T-helper 2 cell treated with Interferon-gamma antibody and Interleukin-4, amounts not matched to agents 5 μg/mL and 100 μg/mL, for 36 hours (primary cell): Measurements from ENCODE around the gene HASPIN.
A peak's percentile ranks its signal among the peaks of the same experiment; 100 is the strongest.
"Not testable (repeated sequence)": the region's sequence is repeated elsewhere in the genome, so short reads cannot be mapped to it uniquely, and the experiment has no call there.

Experiments used
- DNase-seq: peaks from one replicate; pipeline ENCODE4 v3.0.0; 2021; ENCODE audit warnings: low spot score
- H3K27ac Mint-ChIP-seq: one replicate; pipeline ENCODE4 v1.8.0; 2021; ENCODE audit warnings: mild to moderate bottlenecking, mixed read lengths
- H3K27me3 Mint-ChIP-seq: one replicate; pipeline ENCODE4 v1.8.0; 2021; ENCODE audit warnings: low read depth, mixed read lengths
- H3K36me3 Mint-ChIP-seq: one replicate; pipeline ENCODE4 v1.8.0; 2021; ENCODE audit warnings: low read depth, mixed read lengths
- H3K4me1 Mint-ChIP-seq: one replicate; pipeline ENCODE4 v1.8.0; 2021; ENCODE audit warnings: low read depth, mixed read lengths
- H3K4me3 Mint-ChIP-seq: one replicate; pipeline ENCODE4 v1.8.0; 2022; ENCODE audit warnings: mild to moderate bottlenecking, moderate library complexity, mixed read lengths
- H3K9me3 Mint-ChIP-seq: one replicate; pipeline ENCODE4 v1.8.0; 2021; ENCODE audit warnings: mixed read lengths

Gene HASPIN

DNA sequence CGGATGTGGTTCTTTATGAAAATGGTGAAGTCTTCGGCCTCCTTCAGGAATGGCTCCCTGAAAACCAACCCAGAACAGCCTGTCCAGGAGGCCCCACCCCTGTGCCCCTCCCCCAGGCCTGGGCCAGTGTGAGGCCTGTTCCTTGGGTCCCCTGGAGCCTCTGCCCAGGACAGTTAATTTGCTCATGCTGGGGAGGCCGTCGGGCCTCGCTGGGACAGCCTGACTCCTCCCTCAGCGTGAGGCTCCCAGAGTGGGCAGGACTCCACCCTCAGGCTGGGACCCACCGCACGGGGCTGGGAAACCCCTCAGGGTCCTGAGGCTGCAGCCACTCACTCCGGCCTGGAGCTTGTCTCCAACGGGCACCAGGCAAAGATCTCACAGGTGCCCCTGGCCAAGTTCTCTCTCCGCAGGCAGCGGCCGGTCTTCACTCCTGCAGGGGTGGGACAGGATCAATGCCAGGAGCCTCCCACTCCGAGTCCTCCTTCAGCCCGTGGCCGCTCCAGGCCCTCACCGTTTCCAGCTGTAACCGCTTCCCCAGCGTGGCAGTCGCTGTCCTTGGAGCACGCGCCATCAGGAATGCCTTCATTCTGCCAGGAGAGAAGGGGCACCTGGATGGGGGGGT is 33.5 kb upstream of the HASPIN start:
- Mint-ChIP-seq H3K27ac (no peak overlapping the region), H3K27me3 (no peaks in the 10 kb centered on the region), H3K9me3 (no peaks in the 10 kb centered on the region)

GRCh38 chr17:3691617-3692067 is 32.1 kb upstream of the HASPIN start:
- Mint-ChIP-seq H3K27ac (no peak overlapping the region), H3K4me3 (no peak overlapping the region), H3K27me3 (no peaks in the 10 kb centered on the region), H3K4me1 (peaks cover 21% of the 10 kb centered on the region), H3K36me3 (peaks cover 25% of the 10 kb centered on the region), H3K9me3 (no peaks in the 10 kb centered on the region)
- no peak for DNase-seq

More for the DNA sequence above, 33.5 kb upstream of the HASPIN start:
- Mint-ChIP-seq H3K4me1 (peaks cover 21% of the 10 kb centered on the region), H3K4me3 (no peak overlapping the region), H3K36me3 (peaks cover 25% of the 10 kb centered on the region)
- no peak for DNase-seq

DNA sequence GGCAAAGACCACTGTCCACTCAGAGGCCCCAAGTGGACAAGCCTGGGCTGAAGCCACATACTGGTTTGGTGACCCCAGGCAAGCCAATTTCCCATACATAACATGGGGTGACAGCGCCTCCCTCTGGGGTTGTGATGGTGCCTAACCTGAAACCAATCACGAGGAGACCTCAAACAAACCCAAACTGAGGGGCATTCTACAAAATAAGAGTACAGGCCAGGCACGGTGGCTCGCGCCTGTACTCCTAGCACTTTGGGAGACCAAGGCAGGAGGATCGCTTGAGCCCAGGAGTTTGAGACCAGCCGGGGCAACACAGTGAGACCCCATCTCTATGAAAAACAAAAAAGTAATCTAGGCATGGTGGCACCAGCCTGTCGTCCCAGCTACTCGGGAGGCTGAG is 31.4 kb upstream of the HASPIN start:
- Mint-ChIP-seq H3K27ac (no peak overlapping the region), H3K4me1 (peaks cover 21% of the 10 kb centered on the region), H3K9me3 (no peaks in the 10 kb centered on the region), H3K4me3 (no peak overlapping the region), H3K27me3 (no peaks in the 10 kb centered on the region), H3K36me3 (peaks cover 25% of the 10 kb centered on the region)
- no peak for DNase-seq

DNA sequence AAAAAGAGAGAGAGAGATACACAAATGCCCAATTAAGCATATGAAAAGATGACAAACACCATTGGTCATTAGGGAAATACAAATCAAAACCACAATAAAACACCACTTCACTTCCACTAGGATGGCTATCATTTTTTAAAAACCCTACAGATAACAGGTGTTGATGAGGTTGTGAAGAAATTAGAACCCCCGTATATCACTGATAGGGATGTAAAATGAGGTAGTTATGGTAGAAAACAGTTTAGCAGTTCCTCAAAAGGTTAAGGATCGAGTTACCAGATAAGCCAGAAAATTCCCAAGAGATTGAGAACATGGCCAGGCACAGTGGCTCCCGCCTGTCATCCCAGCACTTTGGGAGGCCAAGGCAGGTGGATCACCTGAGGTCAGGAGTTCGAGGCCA is 30.6 kb upstream of the HASPIN start:
- Mint-ChIP-seq H3K4me1 (peaks cover 21% of the 10 kb centered on the region), H3K9me3 (peaks cover 4% of the 10 kb centered on the region), H3K4me3 (peak overlapping the region; percentile 56), H3K27ac (no peak overlapping the region), H3K36me3 (peaks cover 28% of the 10 kb centered on the region), H3K27me3 (no peaks in the 10 kb centered on the region)
- no peak for DNase-seq

DNA sequence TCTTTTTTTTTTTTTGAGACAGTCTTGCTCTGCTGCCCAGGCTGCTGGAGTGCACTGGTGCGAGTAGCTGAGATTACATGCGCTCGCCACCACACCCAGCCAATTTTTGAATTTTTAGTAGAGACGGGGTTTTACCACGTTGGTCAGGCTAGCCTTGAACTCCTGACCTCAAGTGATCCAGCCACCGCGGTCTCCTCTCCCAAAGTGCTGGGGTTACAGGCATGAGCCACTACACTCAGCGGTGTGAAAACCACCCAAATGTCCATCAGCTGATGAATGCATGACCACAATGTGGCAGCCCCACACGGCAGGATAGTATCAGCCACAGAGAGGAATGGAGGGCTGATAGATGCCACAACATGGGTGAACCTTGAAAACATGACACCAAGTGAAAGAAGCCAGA is 29.9 kb upstream of the HASPIN start:
- Mint-ChIP-seq H3K4me1 (peaks cover 21% of the 10 kb centered on the region), H3K4me3 (peak overlapping the region; percentile 93), H3K36me3 (peaks cover 24% of the 10 kb centered on the region), H3K27me3 (no peaks in the 10 kb centered on the region), H3K9me3 (peaks cover 4% of the 10 kb centered on the region), H3K27ac (peak overlapping the region; percentile 55)
- peak; percentile 67 for DNase-seq

- H3K9me3 Mint-ChIP-seq = peaks cover 4% of the 10 kb centered on the region
- H3K4me3 Mint-ChIP-seq = peak overlapping the region; percentile 93
- no peaks in the 10 kb centered on the region for H3K27me3 Mint-ChIP-seq
- H3K36me3 Mint-ChIP-seq = peaks cover 22% of the 10 kb centered on the region
- peaks cover 23% of the 10 kb centered on the region for H3K4me1 Mint-ChIP-seq
- H3K27ac Mint-ChIP-seq = no peak overlapping the region
- DNase-seq = no peak
Observed at GRCh38 chr17:3695129-3695722, 28.5 kb upstream of the HASPIN start.

- H3K36me3 Mint-ChIP-seq = peaks cover 22% of the 10 kb centered on the region
- H3K27me3 Mint-ChIP-seq = no peaks in the 10 kb centered on the region
- peaks cover 23% of the 10 kb centered on the region for H3K4me1 Mint-ChIP-seq
- peak within 1 kb of the TSS; percentile 93 for H3K27ac Mint-ChIP-seq
- H3K4me3 Mint-ChIP-seq = peak within 1 kb of the TSS; percentile 93
- H3K9me3 Mint-ChIP-seq = peaks cover 4% of the 10 kb centered on the region
- peak; percentile 49 for DNase-seq
Observed at GRCh38 chr17:3695723-3696411, 27.8 kb upstream of the HASPIN start, which contains the start of gene P2RX5. TSS of gene P2RX5 (minus strand) at chr17:3696155. CDS start at chr17:3696005, 150 bp downstream.

GRCh38 chr17:3697103-3697476 is 26.6 kb upstream of the HASPIN start:
- Mint-ChIP-seq H3K9me3 (peaks cover 4% of the 10 kb centered on the region), H3K4me3 (no peak overlapping the region), H3K27ac (no peak overlapping the region), H3K27me3 (no peaks in the 10 kb centered on the region), H3K4me1 (peaks cover 24% of the 10 kb centered on the region), H3K36me3 (peaks cover 22% of the 10 kb centered on the region)
- DNase-seq = no peak

DNA sequence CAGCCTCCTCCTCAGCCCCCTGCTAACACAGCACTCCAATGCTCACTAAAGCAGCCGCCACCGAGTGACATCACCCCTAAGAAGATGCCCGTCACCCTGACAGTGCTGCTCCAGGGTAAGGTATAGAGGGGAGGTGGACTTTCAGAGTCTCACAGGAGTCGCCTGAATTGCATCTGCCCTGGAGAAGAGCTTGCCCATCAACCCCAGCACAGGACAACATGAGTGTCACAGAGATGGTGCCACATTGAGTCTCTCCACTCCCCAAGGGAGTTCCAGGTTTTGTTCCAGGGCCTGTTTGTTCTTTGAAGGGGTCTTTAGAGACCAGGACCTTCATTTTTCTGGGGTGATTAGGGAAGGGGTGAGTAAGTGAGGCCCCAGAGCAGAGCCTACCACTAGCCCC is 25.6 kb upstream of the HASPIN start:
- Mint-ChIP-seq H3K4me1 (peaks cover 16% of the 10 kb centered on the region), H3K36me3 (peaks cover 33% of the 10 kb centered on the region), H3K9me3 (peaks cover 11% of the 10 kb centered on the region), H3K4me3 (peak overlapping the region; percentile 58), H3K27me3 (no peaks in the 10 kb centered on the region), H3K27ac (no peak overlapping the region)
- no peak for DNase-seq

DNA sequence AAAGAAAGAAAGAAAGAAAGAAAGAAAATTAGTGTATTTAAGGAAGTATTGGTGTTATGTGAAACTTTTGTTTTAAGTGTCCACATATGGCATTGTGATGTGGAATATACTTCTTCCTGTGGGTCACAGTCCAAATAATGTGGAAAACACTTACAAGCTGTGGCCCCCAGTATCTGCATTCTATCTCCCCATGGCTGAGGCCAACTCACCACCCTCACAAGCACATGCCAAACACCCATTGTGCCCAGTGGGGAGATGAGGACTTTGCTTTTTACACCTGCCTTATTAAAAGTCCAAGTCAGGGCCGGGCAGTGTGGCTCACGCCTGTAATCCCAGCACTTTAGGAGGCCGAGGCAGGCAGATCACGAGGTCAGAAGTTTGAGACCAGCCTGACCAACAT is 23.8 kb upstream of the HASPIN start:
- peaks cover 33% of the 10 kb centered on the region for H3K36me3 Mint-ChIP-seq
- no peak overlapping the region for H3K4me3 Mint-ChIP-seq
- no peak overlapping the region for H3K27ac Mint-ChIP-seq
- peaks cover 4% of the 10 kb centered on the region for H3K4me1 Mint-ChIP-seq
- no peaks in the 10 kb centered on the region for H3K27me3 Mint-ChIP-seq
- DNase-seq = no peak
- peaks cover 11% of the 10 kb centered on the region for H3K9me3 Mint-ChIP-seq

- not testable (repeated sequence) for H3K4me3 Mint-ChIP-seq, H3K27me3 Mint-ChIP-seq, H3K27ac Mint-ChIP-seq, H3K4me1 Mint-ChIP-seq, DNase-seq
- Mint-ChIP-seq H3K36me3 (peaks cover 37% of the 10 kb centered on the region), H3K9me3 (peaks cover 11% of the 10 kb centered on the region)
Observed at GRCh38 chr17:3702041-3702539, 21.6 kb upstream of the HASPIN start.

- Mint-ChIP-seq H3K27me3 (no peaks in the 10 kb centered on the region), H3K27ac (no peak overlapping the region), H3K4me1 (peaks cover 21% of the 10 kb centered on the region), H3K4me3 (no peak overlapping the region), H3K36me3 (peaks cover 39% of the 10 kb centered on the region), H3K9me3 (peaks cover 7% of the 10 kb centered on the region)
- no peak for DNase-seq
Observed at GRCh38 chr17:3704931-3705717, 18.6 kb upstream of the HASPIN start.

- peaks cover 36% of the 10 kb centered on the region for H3K36me3 Mint-ChIP-seq
- DNase-seq, H3K27ac Mint-ChIP-seq, H3K4me3 Mint-ChIP-seq, H3K9me3 Mint-ChIP-seq, H3K27me3 Mint-ChIP-seq: not testable (repeated sequence)
- H3K4me1 Mint-ChIP-seq = peaks cover 24% of the 10 kb centered on the region
Observed at GRCh38 chr17:3705718-3705984, 18.1 kb upstream of the HASPIN start.

DNA sequence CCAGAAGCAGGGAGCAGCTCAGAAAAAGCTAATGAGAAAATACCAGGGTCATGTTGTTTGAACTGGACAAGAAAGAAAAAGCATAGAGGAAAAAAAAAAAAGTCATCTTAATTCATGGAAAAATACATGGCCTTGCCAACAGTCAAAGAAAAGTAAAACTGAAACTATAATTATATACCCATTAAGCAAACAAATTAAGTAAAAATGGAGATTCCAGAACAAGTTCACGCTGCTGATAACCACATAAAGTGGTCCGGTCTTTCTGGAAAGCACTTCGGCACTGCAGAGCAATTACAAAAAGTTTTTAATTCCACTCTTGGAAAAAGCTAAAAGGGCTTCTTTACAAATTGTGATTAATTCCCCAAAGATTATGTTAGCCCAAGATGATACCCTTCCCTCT is 15.3 kb upstream of the HASPIN start:
- H3K4me3 Mint-ChIP-seq = no peak overlapping the region
- H3K27ac Mint-ChIP-seq = peak overlapping the region; percentile 40
- H3K4me1 Mint-ChIP-seq = peaks cover 42% of the 10 kb centered on the region
- no peaks in the 10 kb centered on the region for H3K9me3 Mint-ChIP-seq
- H3K27me3 Mint-ChIP-seq = no peaks in the 10 kb centered on the region
- H3K36me3 Mint-ChIP-seq = peaks cover 38% of the 10 kb centered on the region
- DNase-seq = no peak
